ENCODE data around the gene PFDN2. TPM values are rescaled to one million over a fixed set of nuclear protein-coding genes. Genes with fewer than 3 reads are reported as not detected.

The PFDN2 gene
- total and polyA plus RNA-seq, 2 of the 8 experiments (the other 6 are each of a cell fraction or from before 2014, with no cell fraction given): 66.2 to 71.2 TPM

- TF ChIP-seq USF2 (IDR thresholded peaks at IDR 0.05; ENCODE audit: low read length): no peak
- TF ChIP-seq YY1 (IDR thresholded peaks at IDR 0.05; ENCODE audit: low read depth, low read length): peak; percentile 99
- TF ChIP-seq EGR1 (IDR thresholded peaks at IDR 0.05; ENCODE audit: borderline replicate concordance, low read depth, low read length): no peak
- TF ChIP-seq RNF2 (IDR thresholded peaks at IDR 0.05; ENCODE audit: borderline replicate concordance, low read depth, low read length, missing control alignments, poor library complexity, severe bottlenecking): no peak
- TF ChIP-seq SRF (IDR thresholded peaks at IDR 0.05; ENCODE audit: low read depth, low read length): no peak
- no peak for TF ChIP-seq CBX5 (IDR thresholded peaks at IDR 0.05; ENCODE audit: low read depth, low read length)
- no peak for TF ChIP-seq SP2 (IDR thresholded peaks at IDR 0.05; ENCODE audit: low read length)
- no peak; the same call in 1 of the 2 replicates for TF ChIP-seq GTF2F1 (IDR thresholded peaks at IDR 0.05; ENCODE audit: borderline replicate concordance, low read depth, low read length)
- TF ChIP-seq SUZ12 (IDR thresholded peaks at IDR 0.05; ENCODE audit: low read length): no peak
- TF ChIP-seq POU5F1 (IDR thresholded peaks at IDR 0.05; ENCODE audit: low read depth, low read length): no peak
- no peak; the same call in 1 of the 2 replicates for TF ChIP-seq SIX5 (IDR thresholded peaks at IDR 0.05; ENCODE audit: low read depth, low read length)
- TF ChIP-seq PHF8 (conservative IDR thresholded peaks at IDR 0.05; ENCODE audit: low read depth, low read length): peak; percentile 86
- TF ChIP-seq KDM5A (IDR thresholded peaks at IDR 0.05; ENCODE audit: low read length): no peak; the same call in 1 of the 2 replicates
- TF ChIP-seq MAFK (IDR thresholded peaks at IDR 0.05; ENCODE audit: low read depth, low read length): no peak
- peak; percentile 84 for TF ChIP-seq TAF7 (optimal IDR thresholded peaks at IDR 0.05; ENCODE audit: borderline replicate concordance, low read depth, low read length)
- peak; percentile 95 for TF ChIP-seq ASH2L (IDR thresholded peaks at IDR 0.05; ENCODE audit: low read length)
- TF ChIP-seq CEBPB (IDR thresholded peaks at IDR 0.05; ENCODE audit: low read depth, low read length): no peak
- TF ChIP-seq, protein P1, sequence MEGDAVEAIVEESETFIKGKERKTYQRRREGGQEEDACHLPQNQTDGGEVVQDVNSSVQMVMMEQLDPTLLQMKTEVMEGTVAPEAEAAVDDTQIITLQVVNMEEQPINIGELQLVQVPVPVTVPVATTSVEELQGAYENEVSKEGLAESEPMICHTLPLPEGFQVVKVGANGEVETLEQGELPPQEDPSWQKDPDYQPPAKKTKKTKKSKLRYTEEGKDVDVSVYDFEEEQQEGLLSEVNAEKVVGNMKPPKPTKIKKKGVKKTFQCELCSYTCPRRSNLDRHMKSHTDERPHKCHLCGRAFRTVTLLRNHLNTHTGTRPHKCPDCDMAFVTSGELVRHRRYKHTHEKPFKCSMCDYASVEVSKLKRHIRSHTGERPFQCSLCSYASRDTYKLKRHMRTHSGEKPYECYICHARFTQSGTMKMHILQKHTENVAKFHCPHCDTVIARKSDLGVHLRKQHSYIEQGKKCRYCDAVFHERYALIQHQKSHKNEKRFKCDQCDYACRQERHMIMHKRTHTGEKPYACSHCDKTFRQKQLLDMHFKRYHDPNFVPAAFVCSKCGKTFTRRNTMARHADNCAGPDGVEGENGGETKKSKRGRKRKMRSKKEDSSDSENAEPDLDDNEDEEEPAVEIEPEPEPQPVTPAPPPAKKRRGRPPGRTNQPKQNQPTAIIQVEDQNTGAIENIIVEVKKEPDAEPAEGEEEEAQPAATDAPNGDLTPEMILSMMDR (IDR thresholded peaks at IDR 0.05; ENCODE audit: control extremely low read depth in 1 of 3, insufficient read depth in 1 of 3, low read depth in 1 of 3, low read length in 3 of 3): no peak
- TF ChIP-seq GABPA (IDR thresholded peaks at IDR 0.05; ENCODE audit: borderline replicate concordance, insufficient read depth, low read length): peak; percentile 93
- no peak for TF ChIP-seq TCF12 (IDR thresholded peaks at IDR 0.05; ENCODE audit: low read depth, low read length)
- TF ChIP-seq SIRT6 (IDR thresholded peaks at IDR 0.05; ENCODE audit: low read length): no peak
- TF ChIP-seq BACH1 (IDR thresholded peaks at IDR 0.05; ENCODE audit: low read length): no peak
Observed at GRCh38 chr1:161153682-161154337, 36.0 kb upstream of the PFDN2 start, which contains the start of gene UFC1 (continued).

All from H1 (cell line).